DLD1 (cell line): ENCODE results near the gene AIMP2.
"Not testable (repeated sequence)": the region's sequence is repeated elsewhere in the genome, so short reads cannot be mapped to it uniquely, and the experiment has no call there.

Experiments
- in situ Hi-C: cut with HindIII; loops from 2 replicates; pipeline ENCODE4 v1.10.0; 2017; ENCODE audit warnings: low sequenced_read_pairs

AIMP2 gene

GRCh38 chr7:6008668-6009611 lies at the start of gene AIMP2, which contains the start of gene PMS2:
TSS of gene AIMP2 (plus strand) at chr7:6009272. CDS start at chr7:6009364, 92 bp downstream.
TSS of gene PMS2 (minus strand) at chr7:6009049. CDS start at chr7:6009019, 30 bp downstream.
- in situ Hi-C loops: no loop called here

GRCh38 chr7:5963205-5963604 lies 45.9 kb upstream of the AIMP2 start:
- in situ Hi-C loops: not testable (repeated sequence)

- in situ Hi-C loops: not testable (repeated sequence)
These were observed 45.3 kb upstream of the AIMP2 start for GRCh38 chr7:5963810-5964209.

- in situ Hi-C loops: not testable (repeated sequence)
These were observed 38.6 kb upstream of the AIMP2 start, which contains the start of gene RSPH10B for GRCh38 chr7:5970347-5970911. TSS of gene RSPH10B (minus strand) at chr7:5970689. CDS start at chr7:5967116, 3,573 bp downstream.

- in situ Hi-C loops: not testable (repeated sequence)
These were observed 35.5 kb upstream of the AIMP2 start for GRCh38 chr7:5973580-5973979.

- in situ Hi-C loops: not testable (repeated sequence)
These were observed 29.3 kb upstream of the AIMP2 start for GRCh38 chr7:5979680-5980314.

- in situ Hi-C loops: not testable (repeated sequence)
These were observed 22.0 kb upstream of the AIMP2 start for GRCh38 chr7:5987061-5987460.

GRCh38 chr7:5997210-5997808 lies 11.8 kb upstream of the AIMP2 start:
- in situ Hi-C loops: no loop called here

GRCh38 chr7:6007386-6007785 lies 1.7 kb upstream of the AIMP2 start:
- in situ Hi-C loops: no loop called here

- in situ Hi-C loops: not testable (repeated sequence)
These were observed 1.1 kb upstream of the AIMP2 start for GRCh38 chr7:6007835-6008590.

- in situ Hi-C loops: not testable (repeated sequence)
These were observed 1.3 kb downstream of the AIMP2 start for GRCh38 chr7:6010370-6010769.

GRCh38 chr7:6011541-6011940 lies 2.5 kb downstream of the AIMP2 start:
- in situ Hi-C loops: no loop called here

- in situ Hi-C loops: no loop called here
These were observed 3.5 kb downstream of the AIMP2 start for GRCh38 chr7:6012355-6013104.

GRCh38 chr7:6015917-6016652 lies 7.0 kb downstream of the AIMP2 start:
- in situ Hi-C loops: no loop called here

GRCh38 chr7:6016653-6016966 lies 7.5 kb downstream of the AIMP2 start:
- in situ Hi-C loops: no loop called here

GRCh38 chr7:6020371-6021286 lies 11.6 kb downstream of the AIMP2 start:
- in situ Hi-C loops: no loop called here

GRCh38 chr7:6022707-6023106 lies 13.6 kb downstream of the AIMP2 start:
- in situ Hi-C loops: no loop called here

GRCh38 chr7:6023974-6024435 lies 14.9 kb downstream of the AIMP2 start:
- in situ Hi-C loops: no loop called here
